DOHH2 (cell line): ENCODE results near the gene MPPE1.
"Not testable (repeated sequence)": the region's sequence is repeated elsewhere in the genome, so short reads cannot be mapped to it uniquely, and the experiment has no call there.

Source experiments
- CTCF ChIP-seq: fragments of 200-600 bp; sonication (generic); IDR thresholded peaks from one replicate; pipeline ENCODE4 v1.5.1; 2014; ENCODE audit warnings: antibody characterized with exemption, mild to moderate bottlenecking, low read depth, low read length; ENCODE audit not compliant: poor library complexity, severe bottlenecking
- EZH2phosphoT487 ChIP-seq: fragments of 200-600 bp; sonication (generic); IDR thresholded peaks from 2 replicates; pipeline ENCODE4 v1.6.1; 2017; ENCODE audit warnings: borderline replicate concordance, mild to moderate bottlenecking, antibody characterized with exemption, low read length, moderate library complexity, mixed read lengths

GRCh38 chr18:11919522-11919921 lies 11.4 kb upstream of the MPPE1 start:
- TF ChIP-seq CTCF, EZH2phosphoT487: not testable (repeated sequence)
